ENCODE results near the gene NLGN1. TPM values are rescaled to one million over a fixed set of nuclear protein-coding genes. Genes with fewer than 3 reads are reported as not detected.

Gene NLGN1
- total and polyA plus RNA-seq, 11 donors, result 1.8 to 27.6 (median 15.5) TPM

- 73 to 84% (median 78%) methylated on average over 3 of the region's 3 CpGs for WGBS, 4 donors
Observed at GRCh38 chr3:174268586-174268985, 871.0 kb downstream of the NLGN1 start.

GRCh38 chr3:174270841-174271240 is 873.3 kb downstream of the NLGN1 start:
- intact Hi-C loops (cut with DNase I), result no loop called here
- WGBS, 4 donors, result 48 to 68% (median 62%) methylated on average over 2 of the region's 2 CpGs

More at GRCh38 chr3:174268586-174268985, 871.0 kb downstream of the NLGN1 start:
- no peaks in the 10 kb centered on the region for H3K27me3 ChIP-seq
- no peaks in the 10 kb centered on the region for H3K4me1 ChIP-seq
- no peaks in the 10 kb centered on the region for H3K9me3 ChIP-seq
- no peak overlapping the region for H3K4me3 ChIP-seq
- no peaks in the 10 kb centered on the region for H3K36me3 ChIP-seq
- no peak for ATAC-seq
- no peak for DNase-seq
- intact Hi-C loops (cut with DNase I), result no loop called here
- TF ChIP-seq CTCF (IDR thresholded peaks at IDR 0.05), result no peak
- TF ChIP-seq POLR2A (IDR thresholded peaks at IDR 0.05), result no peak
- H3K27ac ChIP-seq, result no peak overlapping the region

DNA sequence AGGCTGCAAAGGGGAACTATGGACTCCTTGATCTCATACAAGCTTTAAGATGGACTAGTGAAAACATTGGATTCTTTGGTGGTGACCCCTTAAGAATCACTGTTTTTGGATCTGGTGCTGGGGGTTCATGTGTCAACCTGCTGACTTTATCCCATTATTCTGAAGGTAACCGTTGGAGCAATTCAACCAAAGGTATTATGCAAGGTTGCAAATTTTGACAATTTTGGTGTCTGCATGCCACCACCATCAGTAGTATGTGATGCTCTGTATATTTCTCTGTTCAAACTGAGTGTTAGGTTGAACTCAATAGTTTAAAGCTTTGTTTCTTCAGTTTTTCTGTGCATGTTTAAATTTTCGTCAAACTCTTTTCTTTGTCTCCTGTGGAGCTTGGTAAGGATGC is 877.8 kb downstream of the NLGN1 start:
- no peak overlapping the region for H3K27ac ChIP-seq
- WGBS, 4 donors, result 79 to 85% (median 83%) methylated on average over 2 of the region's 2 CpGs
- DNase-seq, result no peak

More at GRCh38 chr3:174270841-174271240, 873.3 kb downstream of the NLGN1 start:
- Histone ChIP-seq H3K36me3 (no peaks in the 10 kb centered on the region), H3K27ac (no peak overlapping the region), H3K27me3 (no peaks in the 10 kb centered on the region), H3K9me3 (no peaks in the 10 kb centered on the region), H3K4me1 (no peaks in the 10 kb centered on the region), H3K4me3 (no peak overlapping the region)
- TF ChIP-seq POLR2A (IDR thresholded peaks at IDR 0.05) (no peak), CTCF (IDR thresholded peaks at IDR 0.05) (no peak)
- ATAC-seq (peak in 1 of 4 donors; percentile 56), DNase-seq (no peak)

GRCh38 chr3:174276826-174277225 is 879.3 kb downstream of the NLGN1 start:
- H3K27ac ChIP-seq, result no peak overlapping the region
- intact Hi-C loops (cut with DNase I), result no loop called here
- ATAC-seq, result no peak
- H3K9me3 ChIP-seq, result no peaks in the 10 kb centered on the region
- H3K36me3 ChIP-seq, result no peaks in the 10 kb centered on the region
- WGBS, 4 donors, result 76 to 90% (median 86%) methylated on average over 3 of the region's 3 CpGs
- DNase-seq, result no peak
- H3K4me1 ChIP-seq, result no peaks in the 10 kb centered on the region
- TF ChIP-seq POLR2A (IDR thresholded peaks at IDR 0.05) (no peak), CTCF (IDR thresholded peaks at IDR 0.05) (no peak)
- H3K4me3 ChIP-seq, result no peak overlapping the region
- H3K27me3 ChIP-seq, result no peaks in the 10 kb centered on the region

More for the DNA sequence above, 877.8 kb downstream of the NLGN1 start:
- intact Hi-C loops (cut with DNase I), result no loop called here
- Histone ChIP-seq H3K27me3 (no peaks in the 10 kb centered on the region), H3K4me3 (no peak overlapping the region), H3K4me1 (no peaks in the 10 kb centered on the region), H3K9me3 (no peaks in the 10 kb centered on the region), H3K36me3 (no peaks in the 10 kb centered on the region)
- TF ChIP-seq CTCF (IDR thresholded peaks at IDR 0.05) (no peak), POLR2A (IDR thresholded peaks at IDR 0.05) (no peak)
- ATAC-seq, result no peak

Measured in heart left ventricle (tissue), 16 donors.